ENCODE data around the gene GGACT.

Gene GGACT

GRCh38 chr13:100483841-100484381 is 104.7 kb downstream of the GGACT start:
- H4K20me1 ChIP-seq (ENCODE audit: insufficient read depth, low read length) = no peaks in the 10 kb centered on the region
- no peaks in the 10 kb centered on the region for H3K79me2 ChIP-seq (ENCODE audit: insufficient read depth, low read length)
- no peak overlapping the region for H2AFZ ChIP-seq (ENCODE audit: low read depth, low read length)
- H3K4me2 ChIP-seq (ENCODE audit: insufficient read depth, low read length) = no peak overlapping the region
- DNase-seq (no peak), ATAC-seq (ENCODE audit: insufficient read depth, low read depth) (no peak)
- H3K4me1 ChIP-seq (ENCODE audit: insufficient read depth, low read length) = no peaks in the 10 kb centered on the region
- no peak for TF ChIP-seq EZH2 (IDR thresholded peaks at IDR 0.05; ENCODE audit: borderline replicate concordance, low read depth, low read length, severe bottlenecking)
- TF ChIP-seq, protein P1, sequence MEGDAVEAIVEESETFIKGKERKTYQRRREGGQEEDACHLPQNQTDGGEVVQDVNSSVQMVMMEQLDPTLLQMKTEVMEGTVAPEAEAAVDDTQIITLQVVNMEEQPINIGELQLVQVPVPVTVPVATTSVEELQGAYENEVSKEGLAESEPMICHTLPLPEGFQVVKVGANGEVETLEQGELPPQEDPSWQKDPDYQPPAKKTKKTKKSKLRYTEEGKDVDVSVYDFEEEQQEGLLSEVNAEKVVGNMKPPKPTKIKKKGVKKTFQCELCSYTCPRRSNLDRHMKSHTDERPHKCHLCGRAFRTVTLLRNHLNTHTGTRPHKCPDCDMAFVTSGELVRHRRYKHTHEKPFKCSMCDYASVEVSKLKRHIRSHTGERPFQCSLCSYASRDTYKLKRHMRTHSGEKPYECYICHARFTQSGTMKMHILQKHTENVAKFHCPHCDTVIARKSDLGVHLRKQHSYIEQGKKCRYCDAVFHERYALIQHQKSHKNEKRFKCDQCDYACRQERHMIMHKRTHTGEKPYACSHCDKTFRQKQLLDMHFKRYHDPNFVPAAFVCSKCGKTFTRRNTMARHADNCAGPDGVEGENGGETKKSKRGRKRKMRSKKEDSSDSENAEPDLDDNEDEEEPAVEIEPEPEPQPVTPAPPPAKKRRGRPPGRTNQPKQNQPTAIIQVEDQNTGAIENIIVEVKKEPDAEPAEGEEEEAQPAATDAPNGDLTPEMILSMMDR (IDR thresholded peaks at IDR 0.05; ENCODE audit: borderline replicate concordance, extremely low read depth, low read length, poor library complexity, severe bottlenecking) = no peak
- no peaks in the 10 kb centered on the region for H3K9me3 ChIP-seq (ENCODE audit: insufficient read depth, low read length, severe bottlenecking)
- no peak overlapping the region for H3K27ac ChIP-seq (ENCODE audit: low read length)
- no peak overlapping the region for H3K4me3 ChIP-seq (ENCODE audit: low read depth in 1 of 2, low read length in 2 of 2)
- H3K27me3 ChIP-seq (ENCODE audit: insufficient read depth, low read length, poor library complexity) = no peaks in the 10 kb centered on the region
- no peaks in the 10 kb centered on the region for H3K36me3 ChIP-seq (ENCODE audit: insufficient read depth, low read length)
- no peak overlapping the region for H3K9ac ChIP-seq (ENCODE audit: low read depth, low read length)

- H3K27ac ChIP-seq (ENCODE audit: low read length) = no peak overlapping the region
- no peak overlapping the region for H3K4me3 ChIP-seq (ENCODE audit: low read depth in 1 of 2, low read length in 2 of 2)
- no peak for ATAC-seq (ENCODE audit: insufficient read depth, low read depth)
- H3K79me2 ChIP-seq (ENCODE audit: insufficient read depth, low read length) = no peaks in the 10 kb centered on the region
- no peaks in the 10 kb centered on the region for H3K36me3 ChIP-seq (ENCODE audit: insufficient read depth, low read length)
- H2AFZ ChIP-seq (ENCODE audit: low read depth, low read length) = no peak overlapping the region
- H3K4me2 ChIP-seq (ENCODE audit: insufficient read depth, low read length) = no peak overlapping the region
- H4K20me1 ChIP-seq (ENCODE audit: insufficient read depth, low read length) = no peaks in the 10 kb centered on the region
- TF ChIP-seq EZH2 (IDR thresholded peaks at IDR 0.05; ENCODE audit: borderline replicate concordance, low read depth, low read length, severe bottlenecking) = no peak
- TF ChIP-seq, protein P1 (IDR thresholded peaks at IDR 0.05; ENCODE audit: borderline replicate concordance, extremely low read depth, low read length, poor library complexity, severe bottlenecking) = no peak
- DNase-seq = no peak
- H3K9ac ChIP-seq (ENCODE audit: low read depth, low read length) = no peak overlapping the region
- no peaks in the 10 kb centered on the region for H3K4me1 ChIP-seq (ENCODE audit: insufficient read depth, low read length)
- H3K9me3 ChIP-seq (ENCODE audit: insufficient read depth, low read length, severe bottlenecking) = no peaks in the 10 kb centered on the region
- no peaks in the 10 kb centered on the region for H3K27me3 ChIP-seq (ENCODE audit: insufficient read depth, low read length, poor library complexity)
Measured at GRCh38 chr13:100483139-100483538, 105.5 kb downstream of the GGACT start.

- no peaks in the 10 kb centered on the region for H3K9me3 ChIP-seq (ENCODE audit: insufficient read depth, low read length, severe bottlenecking)
- ATAC-seq (ENCODE audit: insufficient read depth, low read depth) (no peak), DNase-seq (no peak)
- no peaks in the 10 kb centered on the region for H3K79me2 ChIP-seq (ENCODE audit: insufficient read depth, low read length)
- H3K27ac ChIP-seq (ENCODE audit: low read length) = no peak overlapping the region
- no peaks in the 10 kb centered on the region for H3K27me3 ChIP-seq (ENCODE audit: insufficient read depth, low read length, poor library complexity)
- no peak overlapping the region for H3K4me3 ChIP-seq (ENCODE audit: low read depth in 1 of 2, low read length in 2 of 2)
- no peaks in the 10 kb centered on the region for H4K20me1 ChIP-seq (ENCODE audit: insufficient read depth, low read length)
- no peak for TF ChIP-seq EZH2 (IDR thresholded peaks at IDR 0.05; ENCODE audit: borderline replicate concordance, low read depth, low read length, severe bottlenecking)
- TF ChIP-seq, protein P1 (IDR thresholded peaks at IDR 0.05; ENCODE audit: borderline replicate concordance, extremely low read depth, low read length, poor library complexity, severe bottlenecking) = no peak
- no peak overlapping the region for H2AFZ ChIP-seq (ENCODE audit: low read depth, low read length)
- H3K36me3 ChIP-seq (ENCODE audit: insufficient read depth, low read length) = no peaks in the 10 kb centered on the region
- H3K9ac ChIP-seq (ENCODE audit: low read depth, low read length) = no peak overlapping the region
- H3K4me2 ChIP-seq (ENCODE audit: insufficient read depth, low read length) = no peak overlapping the region
- H3K4me1 ChIP-seq (ENCODE audit: insufficient read depth, low read length) = no peaks in the 10 kb centered on the region
Measured at GRCh38 chr13:100480676-100481075, 107.9 kb downstream of the GGACT start.
